GM23248 (cell line): ENCODE measurements around the gene AFDN.

Experiments used
- EZH2 ChIP-seq: fragments of 200-600 bp; sonication (generic); IDR thresholded peaks from 2 replicates; pipeline ENCODE4 v1.6.1; 2018; ENCODE audit warnings: antibody characterized with exemption, mild to moderate bottlenecking; ENCODE audit not compliant: insufficient read depth, poor library complexity, severe bottlenecking
- EZH2phosphoT487 ChIP-seq: fragments of 200-600 bp; sonication (generic); IDR thresholded peaks from 2 replicates; pipeline ENCODE4 v1.6.1; 2018; ENCODE audit warnings: antibody characterized with exemption, moderate library complexity, mild to moderate bottlenecking, low read depth; ENCODE audit not compliant: insufficient read depth

DNA sequence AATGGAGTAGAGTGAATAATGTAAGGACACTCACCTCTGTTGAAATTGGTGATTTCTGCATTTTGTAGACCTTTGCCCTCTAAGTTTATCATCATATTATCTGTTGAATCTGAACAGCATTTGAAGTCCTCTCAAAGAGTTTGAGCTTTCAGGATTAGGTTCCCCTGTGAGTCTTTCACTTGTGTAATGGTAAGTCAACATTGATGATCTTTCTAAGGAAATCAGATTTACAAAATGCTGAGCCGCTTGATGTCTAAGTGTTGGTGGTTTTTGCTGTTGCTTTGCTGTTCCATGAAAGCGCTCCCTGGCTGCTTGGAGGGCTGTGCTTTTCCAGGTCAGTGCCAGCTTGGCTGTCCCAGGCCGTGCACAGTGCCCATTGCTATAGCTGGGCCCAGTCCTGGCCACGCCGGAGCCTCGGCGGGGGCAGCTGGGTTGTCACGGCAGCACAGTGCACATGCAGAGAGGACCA lies 136.9 kb downstream of the AFDN start:
- TF ChIP-seq EZH2 (no peak), EZH2phosphoT487 (no peak)
